D721Med (cell line): Measurements from ENCODE around the gene ZNF205.
"Not testable (repeated sequence)": the region's sequence is repeated elsewhere in the genome, so short reads cannot be mapped to it uniquely, and the experiment has no call there.

Experiments used
- DNase-seq: peaks from one replicate; pipeline ENCODE4 v3.0.0; 2011; ENCODE audit warnings: low spot score; ENCODE audit not compliant: insufficient read length
- FAIRE-seq: peaks from 2 replicates; lab custom pipeline; 2011; peaks lifted over from hg19 to GRCh38; lab: Jason Lieb, UNC
- CTCF ChIP-seq: IDR thresholded peaks from 2 replicates; pipeline ENCODE4 v1.5.1; 2012; ENCODE audit warnings: mild to moderate bottlenecking, control low read depth; ENCODE audit not compliant: insufficient read depth; ENCODE audit errors: missing control alignments

Gene ZNF205

GRCh38 chr16:3112058-3112880, at the start of gene ZNF205:
ZNF205 (plus strand) TSS chr16:3112586; CDS start chr16:3113431, 845 bp downstream.
- TF ChIP-seq CTCF: no peak
- DNase-seq (peak; percentile 93), FAIRE-seq (no peak)

- FAIRE-seq (no peak), DNase-seq (no peak)
- TF ChIP-seq CTCF: no peak
Measured at GRCh38 chr16:3063625-3064386, 48.6 kb upstream of the ZNF205 start.

DNA sequence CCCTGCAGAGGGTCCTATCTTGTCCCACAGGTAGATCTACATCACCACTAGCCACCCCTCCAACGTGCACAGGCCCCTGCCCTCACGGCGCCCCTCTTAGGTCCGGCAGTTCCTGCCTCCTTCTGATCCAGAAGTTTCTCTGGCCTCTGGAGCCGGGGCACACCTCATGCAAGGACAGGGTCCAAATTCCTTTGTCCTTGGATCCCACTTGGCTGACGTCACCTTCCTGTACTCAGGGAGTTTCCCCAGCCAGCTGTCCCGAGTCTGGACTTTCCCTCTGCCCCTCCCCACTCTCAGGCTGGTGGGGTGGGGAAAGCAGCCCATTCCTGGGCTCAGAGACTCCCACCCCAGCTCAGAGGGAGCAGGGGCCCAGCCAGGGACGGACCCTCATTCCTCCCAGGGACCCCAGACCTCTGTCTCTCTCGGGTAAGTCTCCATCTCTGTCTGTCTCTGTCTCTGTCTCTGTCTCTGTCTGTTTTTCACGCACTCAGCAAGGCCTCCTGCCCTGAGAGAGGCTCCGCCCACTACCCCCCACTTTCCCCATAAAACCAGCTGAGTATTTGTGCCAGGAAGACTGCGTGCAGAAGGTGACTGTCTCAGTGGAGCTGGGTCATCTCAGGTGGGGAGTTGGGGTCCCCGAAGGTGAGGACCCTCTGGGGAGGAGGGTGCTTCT, 47.2 kb upstream of the ZNF205 start, which contains the start of gene IL32:
Gene IL32, plus strand, starts transcription at position 572 of the 673 bp plus-strand sequence. CDS start 172 bp downstream, outside the sequence.
- no peak for FAIRE-seq
- no peak for DNase-seq
- TF ChIP-seq CTCF: no peak

GRCh38 chr16:3065742-3066439, 46.5 kb upstream of the ZNF205 start:
- TF ChIP-seq CTCF: no peak
- no peak for FAIRE-seq
- no peak for DNase-seq

GRCh38 chr16:3066440-3066748, 46.0 kb upstream of the ZNF205 start:
- no peak for TF ChIP-seq CTCF
- FAIRE-seq (no peak), DNase-seq (no peak)

DNA sequence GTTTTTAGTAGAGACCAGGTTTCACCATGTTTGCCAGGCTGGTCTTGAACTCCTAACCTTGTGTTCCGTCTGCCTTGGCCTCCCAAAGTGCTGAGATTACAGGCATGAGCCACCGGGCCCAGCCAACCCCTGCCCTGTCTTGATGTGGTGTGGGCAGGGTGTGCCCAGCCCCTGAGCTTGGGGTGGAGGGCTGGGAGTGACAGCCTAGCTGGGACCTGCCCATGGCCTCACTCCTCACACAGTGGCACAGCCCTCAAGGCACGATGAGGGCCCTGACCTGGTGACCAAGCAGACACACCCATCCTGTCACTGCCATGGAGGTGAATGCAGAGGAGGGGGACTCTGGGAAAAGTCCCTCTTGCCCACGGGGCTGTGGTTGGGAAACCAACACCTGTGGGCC, 43.9 kb upstream of the ZNF205 start:
- FAIRE-seq (no peak), DNase-seq (no peak)
- TF ChIP-seq CTCF: no peak

- DNase-seq, FAIRE-seq: not testable (repeated sequence)
Measured at GRCh38 chr16:3069146-3069545, 43.2 kb upstream of the ZNF205 start.
